DOHH2 (cell line): ENCODE results near the gene NBEAL2.

Source experiments
- EZH2phosphoT487 ChIP-seq: fragments of 200-600 bp; sonication (generic); IDR thresholded peaks from 2 replicates; pipeline ENCODE4 v1.6.1; 2017; ENCODE audit warnings: borderline replicate concordance, mild to moderate bottlenecking, antibody characterized with exemption, low read length, moderate library complexity, mixed read lengths
- TF ChIP-seq, protein P1 (sequence below): fragments of 200-600 bp; sonication (generic); IDR thresholded peaks from one replicate; pipeline ENCODE4 v1.5.1; 2014; ENCODE audit warnings: antibody characterized with exemption, mild to moderate bottlenecking, low read depth, low read length; ENCODE audit not compliant: poor library complexity, severe bottlenecking

DNA sequence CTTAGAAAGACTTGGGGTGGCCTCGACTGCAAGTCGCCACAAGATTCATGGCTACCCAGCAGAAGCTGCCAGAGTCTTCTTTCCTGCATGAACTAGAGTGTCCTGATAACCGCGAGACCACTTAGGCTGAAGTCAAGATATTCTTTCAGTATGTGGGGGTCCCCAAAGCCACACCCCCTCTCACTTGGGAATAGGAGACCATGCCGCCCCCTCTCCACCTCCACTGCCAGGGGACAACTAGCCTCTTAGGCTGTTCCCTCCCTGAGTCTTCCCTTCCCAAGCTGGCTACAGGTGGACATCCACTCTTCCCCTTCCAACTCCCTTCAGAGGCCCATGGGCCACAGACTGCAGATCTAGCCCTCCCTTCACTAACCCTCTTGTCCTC is 1.7 kb upstream of the NBEAL2 start:
- TF ChIP-seq, protein P1, sequence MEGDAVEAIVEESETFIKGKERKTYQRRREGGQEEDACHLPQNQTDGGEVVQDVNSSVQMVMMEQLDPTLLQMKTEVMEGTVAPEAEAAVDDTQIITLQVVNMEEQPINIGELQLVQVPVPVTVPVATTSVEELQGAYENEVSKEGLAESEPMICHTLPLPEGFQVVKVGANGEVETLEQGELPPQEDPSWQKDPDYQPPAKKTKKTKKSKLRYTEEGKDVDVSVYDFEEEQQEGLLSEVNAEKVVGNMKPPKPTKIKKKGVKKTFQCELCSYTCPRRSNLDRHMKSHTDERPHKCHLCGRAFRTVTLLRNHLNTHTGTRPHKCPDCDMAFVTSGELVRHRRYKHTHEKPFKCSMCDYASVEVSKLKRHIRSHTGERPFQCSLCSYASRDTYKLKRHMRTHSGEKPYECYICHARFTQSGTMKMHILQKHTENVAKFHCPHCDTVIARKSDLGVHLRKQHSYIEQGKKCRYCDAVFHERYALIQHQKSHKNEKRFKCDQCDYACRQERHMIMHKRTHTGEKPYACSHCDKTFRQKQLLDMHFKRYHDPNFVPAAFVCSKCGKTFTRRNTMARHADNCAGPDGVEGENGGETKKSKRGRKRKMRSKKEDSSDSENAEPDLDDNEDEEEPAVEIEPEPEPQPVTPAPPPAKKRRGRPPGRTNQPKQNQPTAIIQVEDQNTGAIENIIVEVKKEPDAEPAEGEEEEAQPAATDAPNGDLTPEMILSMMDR = no peak
- no peak for TF ChIP-seq EZH2phosphoT487
